Stimulated activated CD4-positive, alpha-beta T cell treated with anti-CD3 and anti-CD28 coated beads, Interleukin-12 subunit alpha, Interleukin-12 subunit beta, amount 100 ng/mL, for 48 hours (primary cell): ENCODE results near the gene FOXN4.

Source experiments
- DNase-seq, 3 donors: peaks; one replicate each; pipeline ENCODE4 v3.0.0-alpha.2; 2020; ENCODE audit warnings: low read depth in 2 of 3, low spot score in 1 of 3

The FOXN4 gene

GRCh38 chr12:109284392-109284791 is 24.7 kb downstream of the FOXN4 start:
- no peak for DNase-seq

DNA sequence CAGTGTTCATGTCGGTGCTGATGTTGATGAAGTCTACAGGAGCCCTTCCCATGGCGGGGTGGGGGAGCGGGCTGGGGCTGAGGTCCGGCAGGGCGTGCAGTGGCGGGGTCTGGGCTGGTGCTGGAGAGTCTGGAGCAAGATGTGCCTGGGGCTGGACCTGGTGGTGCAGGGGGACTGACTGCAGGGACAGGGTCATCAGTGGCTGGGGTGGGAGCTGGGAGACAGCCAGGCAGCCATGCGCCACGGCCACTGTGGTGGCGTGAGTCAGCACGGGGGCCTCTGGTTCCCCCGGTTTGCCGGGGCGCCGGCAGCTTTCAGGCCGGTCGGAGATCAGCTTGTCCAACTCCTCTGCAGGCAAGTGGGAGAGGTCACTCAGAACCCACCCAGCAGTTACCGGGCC is 27.6 kb downstream of the FOXN4 start:
- no peak for DNase-seq

GRCh38 chr12:109279525-109279924 is 29.6 kb downstream of the FOXN4 start:
- no peak for DNase-seq

DNA sequence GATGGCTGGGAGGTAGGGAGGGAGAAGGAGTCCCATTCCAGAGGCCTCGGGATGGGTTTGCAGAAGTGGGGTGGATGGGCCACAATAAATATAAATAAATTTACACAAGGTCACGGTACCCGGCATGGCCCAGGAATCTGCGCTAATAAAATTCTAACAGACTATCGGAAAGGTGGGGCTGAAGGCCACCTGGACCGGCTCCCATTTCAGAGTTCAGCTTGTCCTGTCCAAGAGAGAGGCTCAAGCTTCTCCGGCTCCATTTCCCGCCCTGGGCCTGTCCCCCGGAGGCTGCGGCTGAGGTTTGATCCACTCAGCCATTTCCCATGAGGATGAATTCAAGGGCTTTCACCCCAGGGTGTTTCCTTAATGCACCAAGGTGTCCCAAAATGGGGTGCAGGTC is 30.2 kb downstream of the FOXN4 start:
- DNase-seq, result no peak

- DNase-seq, result no peak
Observed at GRCh38 chr12:109277899-109278762, 31.0 kb downstream of the FOXN4 start.

DNA sequence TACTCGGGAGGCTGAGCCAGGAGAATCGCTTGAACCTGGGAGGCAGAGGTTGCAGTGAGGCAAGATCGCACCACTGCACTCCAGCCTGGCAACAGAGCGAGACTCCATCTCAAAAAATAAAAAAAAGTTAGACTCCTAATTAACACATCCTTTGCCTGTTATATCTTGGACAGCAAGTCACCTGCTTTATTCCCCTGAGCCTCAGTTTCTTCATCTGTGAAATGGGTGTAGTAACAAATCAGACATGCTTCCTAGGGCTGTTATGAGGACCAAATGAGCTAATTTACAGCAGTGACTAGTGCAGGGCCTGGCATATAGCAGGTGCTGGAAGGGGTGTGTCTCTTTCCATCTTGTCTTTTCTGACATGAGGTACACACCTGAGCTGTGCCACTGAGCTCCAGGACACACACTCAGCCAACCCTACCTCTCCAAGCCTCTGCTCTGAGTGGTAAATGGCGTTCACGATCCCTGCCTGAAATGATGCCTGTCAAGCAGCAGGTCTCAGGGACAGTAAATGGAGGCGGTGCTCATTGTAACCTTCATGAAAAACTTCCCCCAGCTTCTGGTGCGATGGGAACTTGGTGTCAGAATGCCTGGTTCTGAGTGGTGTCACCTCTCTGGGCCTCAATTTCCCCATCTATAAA is 31.7 kb downstream of the FOXN4 start:
- DNase-seq, result no peak

- no peak for DNase-seq
Observed at GRCh38 chr12:109276160-109276559, 32.9 kb downstream of the FOXN4 start.

DNA sequence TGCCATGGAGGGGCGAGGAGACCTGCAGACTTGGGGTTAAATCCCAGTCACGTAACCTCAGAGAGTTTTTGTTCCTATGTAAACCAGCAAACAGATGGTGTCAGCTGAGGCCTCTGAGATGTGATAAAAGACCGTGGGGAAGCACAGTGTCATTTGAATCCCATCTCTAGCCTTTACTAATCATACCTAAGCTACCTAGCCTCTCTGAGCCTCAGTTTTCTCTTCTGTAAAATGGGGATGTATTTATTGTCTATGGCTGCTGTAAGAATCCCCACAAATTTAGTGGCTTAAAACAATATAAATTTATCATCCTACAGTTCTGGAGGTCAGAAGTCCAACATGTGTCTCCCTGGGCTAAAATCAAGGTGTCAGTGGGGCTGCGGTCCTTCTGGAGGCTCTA is 33.9 kb downstream of the FOXN4 start:
- DNase-seq, result no peak

DNA sequence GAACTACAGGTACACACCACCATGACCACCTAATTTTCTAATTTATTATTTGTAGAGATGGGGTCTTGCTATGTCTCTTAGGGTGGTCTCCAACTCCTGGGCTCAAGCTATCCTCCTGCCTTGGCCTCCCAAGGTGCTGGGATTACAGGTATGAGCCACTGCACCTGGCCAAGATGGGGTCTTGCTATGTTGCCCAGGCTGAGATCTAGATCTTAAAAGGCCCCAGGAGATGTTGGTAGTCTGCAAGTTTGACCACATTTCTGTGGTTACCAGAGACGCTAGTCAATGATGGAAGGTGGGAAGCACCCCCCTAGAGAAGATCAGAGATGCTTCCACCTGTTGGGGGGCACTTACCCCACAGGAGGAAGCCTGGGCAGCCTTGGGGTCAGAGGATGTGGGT is 34.7 kb downstream of the FOXN4 start:
- no peak for DNase-seq

GRCh38 chr12:109273354-109273753 is 35.7 kb downstream of the FOXN4 start:
- DNase-seq, result no peak

DNA sequence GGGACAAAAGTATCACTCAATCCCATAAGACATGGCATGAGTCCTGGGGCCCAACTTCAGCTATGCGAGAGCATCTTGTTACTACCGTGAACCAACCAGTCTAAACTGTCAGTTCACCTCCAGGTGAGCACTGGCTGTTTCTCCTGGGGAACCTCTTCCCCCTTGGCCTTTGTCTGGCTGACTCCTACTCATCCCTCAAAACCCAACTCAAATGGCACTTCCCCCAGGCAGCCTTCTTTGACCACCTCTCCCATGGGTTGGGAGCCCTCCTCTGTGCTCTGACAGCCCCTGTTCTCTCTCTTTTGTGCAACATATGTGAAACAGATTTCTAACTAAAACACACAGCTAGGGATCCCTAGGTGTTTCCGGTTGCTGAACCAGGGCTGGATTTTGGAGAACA is 37.7 kb downstream of the FOXN4 start:
- no peak for DNase-seq

GRCh38 chr12:109270494-109270893 is 38.6 kb downstream of the FOXN4 start:
- no peak for DNase-seq

- no peak for DNase-seq
Observed at GRCh38 chr12:109269428-109269827, 39.7 kb downstream of the FOXN4 start.

GRCh38 chr12:109268896-109269295 is 40.2 kb downstream of the FOXN4 start:
- no peak for DNase-seq

GRCh38 chr12:109267361-109267760 is 41.7 kb downstream of the FOXN4 start:
- no peak for DNase-seq

- no peak for DNase-seq
Observed at GRCh38 chr12:109266106-109266879, 42.8 kb downstream of the FOXN4 start.

DNA sequence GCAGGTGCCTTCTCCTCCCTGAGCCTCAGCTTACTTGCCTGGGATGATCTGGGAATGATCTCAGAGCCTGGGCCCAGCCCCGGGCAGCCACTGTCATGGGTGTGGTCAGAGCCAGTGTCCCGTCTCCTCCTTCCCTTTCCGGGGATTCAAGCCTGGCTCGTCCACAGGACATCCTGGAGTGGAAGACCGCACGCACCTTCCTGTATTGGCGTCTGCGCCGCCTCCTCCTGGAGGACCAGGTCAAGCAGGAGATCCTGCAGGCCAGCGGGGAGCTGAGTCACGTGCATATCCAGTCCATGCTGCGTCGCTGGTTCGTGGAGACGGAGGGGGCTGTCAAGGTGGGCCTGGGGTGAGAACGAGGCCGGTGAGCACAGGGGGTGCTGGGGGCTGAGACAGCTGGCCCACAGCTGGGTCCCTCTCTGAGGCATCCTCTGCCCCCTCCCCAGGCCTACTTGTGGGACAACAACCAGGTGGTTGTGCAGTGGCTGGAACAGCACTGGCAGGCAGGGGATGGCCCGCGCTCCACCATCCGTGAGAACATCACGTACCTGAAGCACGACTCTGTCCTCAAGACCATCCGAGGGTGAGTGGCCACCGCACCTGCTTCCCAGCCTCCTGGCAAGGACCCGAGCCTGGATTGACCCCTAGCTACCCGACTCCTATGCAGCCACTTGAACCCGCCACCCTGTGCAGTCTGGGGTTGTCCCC is 44.0 kb downstream of the FOXN4 start:
- DNase-seq, result no peak

- DNase-seq, result peak; percentile 31 to 47 (median 40)
Observed at GRCh38 chr12:109264095-109264942, 44.8 kb downstream of the FOXN4 start.

DNA sequence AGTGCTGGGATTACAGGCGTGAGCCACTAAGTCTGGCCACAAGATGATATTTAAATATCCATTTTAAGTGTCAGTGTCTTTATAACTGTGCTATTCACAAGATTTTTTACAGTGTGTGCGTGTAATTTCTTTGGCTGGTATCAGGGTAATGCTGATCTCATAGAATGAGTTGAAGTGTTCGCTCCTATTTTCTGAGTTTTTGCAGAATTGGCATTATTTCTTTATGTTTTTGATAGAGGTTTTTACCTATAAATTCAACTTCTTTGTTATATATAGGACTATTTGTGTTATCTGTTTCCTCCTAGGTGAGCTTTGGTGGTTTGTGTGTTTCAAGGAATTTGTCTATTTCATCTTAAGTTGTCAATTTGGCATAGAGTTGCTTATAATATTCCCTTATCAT is 45.6 kb downstream of the FOXN4 start:
- no peak for DNase-seq

GRCh38 chr12:109261939-109262338 is 47.1 kb downstream of the FOXN4 start:
- DNase-seq, result no peak
